ENCODE data around the gene CACNB2.

DNA sequence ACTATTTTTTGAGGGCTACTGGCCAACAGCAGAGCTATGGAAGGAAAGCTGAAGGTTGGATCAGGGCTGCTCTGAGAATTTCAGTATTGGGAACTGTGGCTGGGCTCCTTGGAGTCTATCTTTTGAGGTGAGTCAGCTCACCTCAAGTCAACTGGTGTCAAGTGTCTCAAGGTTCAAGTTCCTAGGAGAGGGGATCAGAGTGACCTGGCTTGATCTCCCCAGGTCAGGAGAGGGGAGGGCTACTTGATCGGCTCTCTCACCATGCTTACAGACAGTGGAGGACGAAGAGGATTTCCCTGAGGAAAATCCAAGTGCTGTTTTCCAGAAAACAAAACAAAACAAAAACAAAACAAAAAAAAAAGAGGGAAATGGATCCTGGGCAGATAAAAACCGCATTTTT lies 132.8 kb downstream of the CACNB2 start:
- TF ChIP-seq, protein P1, sequence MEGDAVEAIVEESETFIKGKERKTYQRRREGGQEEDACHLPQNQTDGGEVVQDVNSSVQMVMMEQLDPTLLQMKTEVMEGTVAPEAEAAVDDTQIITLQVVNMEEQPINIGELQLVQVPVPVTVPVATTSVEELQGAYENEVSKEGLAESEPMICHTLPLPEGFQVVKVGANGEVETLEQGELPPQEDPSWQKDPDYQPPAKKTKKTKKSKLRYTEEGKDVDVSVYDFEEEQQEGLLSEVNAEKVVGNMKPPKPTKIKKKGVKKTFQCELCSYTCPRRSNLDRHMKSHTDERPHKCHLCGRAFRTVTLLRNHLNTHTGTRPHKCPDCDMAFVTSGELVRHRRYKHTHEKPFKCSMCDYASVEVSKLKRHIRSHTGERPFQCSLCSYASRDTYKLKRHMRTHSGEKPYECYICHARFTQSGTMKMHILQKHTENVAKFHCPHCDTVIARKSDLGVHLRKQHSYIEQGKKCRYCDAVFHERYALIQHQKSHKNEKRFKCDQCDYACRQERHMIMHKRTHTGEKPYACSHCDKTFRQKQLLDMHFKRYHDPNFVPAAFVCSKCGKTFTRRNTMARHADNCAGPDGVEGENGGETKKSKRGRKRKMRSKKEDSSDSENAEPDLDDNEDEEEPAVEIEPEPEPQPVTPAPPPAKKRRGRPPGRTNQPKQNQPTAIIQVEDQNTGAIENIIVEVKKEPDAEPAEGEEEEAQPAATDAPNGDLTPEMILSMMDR (IDR thresholded peaks at IDR 0.05; ENCODE audit: poor library complexity) = no peak
- no peak for TF ChIP-seq EZH2phosphoT487 (IDR thresholded peaks at IDR 0.05; ENCODE audit: low read depth, severe bottlenecking, unreplicated experiment)
- no peak for TF ChIP-seq EZH2 (IDR thresholded peaks at IDR 0.05; ENCODE audit: borderline replicate concordance)

Data from hepatocyte (in vitro differentiated cells).